Measurements from ENCODE around the gene BEND4. TPM values are rescaled to one million over a fixed set of nuclear protein-coding genes. Genes with fewer than 3 reads are reported as not detected.

Gene BEND4
- total RNA-seq, 4 donors from 2014 or later = 0.12 to 0.27 TPM; not detected in 2

DNA sequence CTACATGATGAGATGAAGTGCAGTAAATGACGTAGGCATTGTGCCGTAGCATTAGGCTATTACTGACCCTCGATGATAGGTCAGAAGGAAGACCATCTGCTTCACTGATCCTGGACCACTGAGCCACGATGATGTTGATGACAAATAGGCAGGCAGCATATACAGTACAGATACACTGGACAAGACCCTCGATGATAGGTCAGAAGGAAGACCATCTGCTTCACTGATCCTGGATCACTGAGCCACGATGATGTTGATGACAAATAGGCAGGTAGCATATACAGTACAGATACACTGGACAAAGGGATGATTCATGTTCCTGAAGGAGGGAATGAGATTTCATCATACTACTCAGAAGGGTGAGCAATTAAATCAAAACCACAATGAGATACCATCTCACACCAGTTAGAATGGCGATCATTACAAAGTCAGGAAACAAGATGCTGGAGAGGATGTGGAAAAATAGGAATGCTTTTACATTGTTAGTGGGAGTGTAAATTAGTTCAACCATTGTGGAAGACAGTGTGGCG lies 50.9 kb downstream of the BEND4 start:
- Histone ChIP-seq H3K4me3 (no peak overlapping the region), H3K27ac (no peak overlapping the region), H3K36me3 (no peaks in the 10 kb centered on the region), H3K4me1 (no peaks in the 10 kb centered on the region), H3K9me3 (no peaks in the 10 kb centered on the region), H3K27me3 (no peaks in the 10 kb centered on the region)
- WGBS, 2 donors (ENCODE audit: low coverage in 1 of 2) = 80 to 91% methylated on average over 6 to 7 of the region's 8 CpGs
- TF ChIP-seq, protein P1, sequence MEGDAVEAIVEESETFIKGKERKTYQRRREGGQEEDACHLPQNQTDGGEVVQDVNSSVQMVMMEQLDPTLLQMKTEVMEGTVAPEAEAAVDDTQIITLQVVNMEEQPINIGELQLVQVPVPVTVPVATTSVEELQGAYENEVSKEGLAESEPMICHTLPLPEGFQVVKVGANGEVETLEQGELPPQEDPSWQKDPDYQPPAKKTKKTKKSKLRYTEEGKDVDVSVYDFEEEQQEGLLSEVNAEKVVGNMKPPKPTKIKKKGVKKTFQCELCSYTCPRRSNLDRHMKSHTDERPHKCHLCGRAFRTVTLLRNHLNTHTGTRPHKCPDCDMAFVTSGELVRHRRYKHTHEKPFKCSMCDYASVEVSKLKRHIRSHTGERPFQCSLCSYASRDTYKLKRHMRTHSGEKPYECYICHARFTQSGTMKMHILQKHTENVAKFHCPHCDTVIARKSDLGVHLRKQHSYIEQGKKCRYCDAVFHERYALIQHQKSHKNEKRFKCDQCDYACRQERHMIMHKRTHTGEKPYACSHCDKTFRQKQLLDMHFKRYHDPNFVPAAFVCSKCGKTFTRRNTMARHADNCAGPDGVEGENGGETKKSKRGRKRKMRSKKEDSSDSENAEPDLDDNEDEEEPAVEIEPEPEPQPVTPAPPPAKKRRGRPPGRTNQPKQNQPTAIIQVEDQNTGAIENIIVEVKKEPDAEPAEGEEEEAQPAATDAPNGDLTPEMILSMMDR (IDR thresholded peaks at IDR 0.05) = no peak
- TF ChIP-seq EP300 (IDR thresholded peaks at IDR 0.05) = no peak
- no peak for TF ChIP-seq POLR2AphosphoS5 (IDR thresholded peaks at IDR 0.05)
- ATAC-seq = no peak

DNA sequence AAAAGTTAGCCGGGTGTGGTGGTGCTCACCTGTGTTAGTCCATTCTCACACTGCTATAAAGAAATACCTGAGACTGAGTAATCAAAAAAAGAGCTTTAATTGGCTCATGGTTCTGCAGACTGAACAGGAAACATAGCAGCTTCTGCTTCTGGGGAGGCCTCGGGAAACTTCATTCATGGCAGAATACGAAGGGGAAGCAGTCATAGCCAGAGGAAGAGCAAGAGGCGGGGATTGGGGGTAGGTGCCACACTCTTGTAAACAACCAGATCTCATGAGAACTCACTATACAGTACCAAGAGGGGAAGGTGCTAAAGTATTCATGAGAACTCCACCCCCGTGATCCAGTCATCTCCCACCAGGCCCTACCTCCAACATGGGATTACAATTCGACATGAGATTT lies 64.1 kb downstream of the BEND4 start:
- Histone ChIP-seq H3K36me3 (peaks cover 0 to 47% of the 10 kb centered on the region in 2 donors), H3K27ac (no peak overlapping the region), H3K4me3 (no peak overlapping the region), H3K9me3 (no peaks in the 10 kb centered on the region), H3K27me3 (no peaks in the 10 kb centered on the region), H3K4me1 (no peaks in the 10 kb centered on the region)
- 83 to 90% methylated on average over 3 to 4 of the region's 6 CpGs for WGBS, 2 donors (ENCODE audit: low coverage in 1 of 2)
- TF ChIP-seq EP300 (IDR thresholded peaks at IDR 0.05) (no peak), POLR2AphosphoS5 (IDR thresholded peaks at IDR 0.05) (no peak), POLR2A (IDR thresholded peaks at IDR 0.05) (no peak)
- TF ChIP-seq, protein P1 (IDR thresholded peaks at IDR 0.05) = no peak
- no peak for ATAC-seq

DNA sequence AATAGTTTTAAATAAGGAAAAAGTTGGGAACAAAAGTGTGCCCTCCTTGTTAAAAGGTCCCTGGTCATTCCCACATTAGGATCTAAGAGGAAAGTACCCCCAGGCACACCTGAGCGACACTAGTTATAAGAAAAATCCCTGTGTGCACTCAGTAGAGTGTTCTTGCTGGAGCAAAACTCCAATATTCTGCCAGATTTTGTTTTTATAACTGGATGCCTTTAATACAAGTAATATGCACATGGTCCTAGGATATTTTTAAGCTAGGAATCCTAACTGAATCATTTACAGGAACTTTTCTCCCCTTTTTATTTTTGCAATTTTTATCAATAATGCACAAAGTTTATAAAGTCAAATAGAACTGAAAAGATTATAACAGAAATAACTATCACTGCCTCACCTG lies 68.6 kb downstream of the BEND4 start:
- Histone ChIP-seq H3K4me3 (no peak overlapping the region), H3K4me1 (no peaks in the 10 kb centered on the region), H3K27me3 (no peaks in the 10 kb centered on the region), H3K27ac (no peak overlapping the region), H3K36me3 (peaks cover 5 to 67% of the 10 kb centered on the region in 2 donors), H3K9me3 (no peaks in the 10 kb centered on the region)
- TF ChIP-seq, protein P1 (IDR thresholded peaks at IDR 0.05) = no peak
- TF ChIP-seq POLR2AphosphoS5 (IDR thresholded peaks at IDR 0.05) (no peak), POLR2A (IDR thresholded peaks at IDR 0.05) (no peak), EP300 (IDR thresholded peaks at IDR 0.05) (no peak)
- 60 to 71% methylated on average over 1 of the region's 1 CpG for WGBS, 2 donors (ENCODE audit: low coverage in 1 of 2)
- no peak for ATAC-seq

DNA sequence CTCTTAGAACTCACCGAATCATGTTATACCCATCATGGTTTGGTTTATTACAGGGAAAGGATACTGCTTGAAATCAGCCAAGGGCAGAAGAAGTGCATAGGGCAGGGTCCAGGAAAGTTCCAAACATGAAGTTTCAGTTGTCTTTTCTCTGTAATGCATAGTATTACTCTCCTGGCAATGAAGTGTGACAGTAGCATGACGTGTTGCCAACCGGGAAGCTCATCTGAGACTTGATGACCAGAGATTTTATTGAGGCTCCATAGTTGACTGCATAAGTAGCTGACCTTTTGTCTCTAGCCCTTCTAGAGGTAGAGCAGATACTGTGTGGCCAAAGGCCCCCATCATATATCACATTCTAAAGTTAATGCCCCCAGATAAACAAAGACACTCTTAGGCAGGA lies 72.1 kb downstream of the BEND4 start:
- TF ChIP-seq POLR2A (IDR thresholded peaks at IDR 0.05) = no peak
- TF ChIP-seq EP300 (IDR thresholded peaks at IDR 0.05) = no peak
- TF ChIP-seq POLR2AphosphoS5 (IDR thresholded peaks at IDR 0.05) = no peak
- TF ChIP-seq, protein P1 (IDR thresholded peaks at IDR 0.05) = no peak
- Histone ChIP-seq H3K36me3 (peaks cover 5 to 69% of the 10 kb centered on the region in 2 donors), H3K27ac (no peak overlapping the region), H3K4me1 (no peaks in the 10 kb centered on the region), H3K27me3 (no peaks in the 10 kb centered on the region), H3K4me3 (no peak overlapping the region), H3K9me3 (no peaks in the 10 kb centered on the region)
- WGBS, 2 donors (ENCODE audit: low coverage in 1 of 2) = 87 to 100% methylated on average over 3 of the region's 3 CpGs
- ATAC-seq = no peak

DNA sequence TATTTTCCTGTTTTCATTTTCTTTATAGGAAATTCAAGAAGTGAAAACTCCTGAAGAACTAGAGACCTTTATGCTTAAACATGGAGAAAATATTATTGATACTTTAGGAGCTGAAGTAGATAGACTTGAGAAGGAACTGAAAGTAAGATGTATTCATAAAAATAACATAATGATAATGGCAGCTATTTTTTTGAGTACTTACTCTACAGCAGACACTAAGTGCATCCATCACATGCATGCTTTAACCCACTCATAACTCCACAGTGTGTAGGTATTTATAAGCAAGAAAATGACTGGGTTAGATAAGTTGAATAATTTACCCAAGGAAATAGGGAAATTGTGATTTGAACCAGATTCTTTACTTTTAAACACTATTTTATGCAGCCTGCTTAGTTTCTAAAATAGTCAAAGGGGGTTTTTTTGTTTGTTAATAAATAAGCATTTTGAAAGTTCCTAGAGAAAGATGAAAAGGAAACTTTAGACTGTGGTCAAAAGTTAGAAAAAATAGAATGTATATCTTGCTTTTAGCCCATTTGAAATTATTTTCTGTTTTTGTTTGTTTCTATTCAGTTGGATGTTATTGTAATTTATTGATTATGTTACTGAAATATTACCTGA lies 74.2 kb downstream of the BEND4 start:
- Histone ChIP-seq H3K9me3 (no peaks in the 10 kb centered on the region), H3K4me3 (no peak overlapping the region), H3K27ac (no peak overlapping the region), H3K27me3 (no peaks in the 10 kb centered on the region), H3K36me3 (peaks cover 5 to 66% of the 10 kb centered on the region in 2 donors), H3K4me1 (peaks cover 0 to 11% (median 0%) of the 10 kb centered on the region in 3 donors)
- no peak for ATAC-seq
- TF ChIP-seq POLR2AphosphoS5 (IDR thresholded peaks at IDR 0.05) = no peak
- TF ChIP-seq EP300 (IDR thresholded peaks at IDR 0.05) = no peak
- TF ChIP-seq POLR2A (IDR thresholded peaks at IDR 0.05) = no peak
- TF ChIP-seq, protein P1 (IDR thresholded peaks at IDR 0.05) = no peak

Data from gastroesophageal sphincter (tissue), 4 donors.